ENCODE measurements around the gene PHTF1.
"Not testable (repeated sequence)": the region's sequence is repeated elsewhere in the genome, so short reads cannot be mapped to it uniquely, and the experiment has no call there.

PHTF1 gene

GRCh38 chr1:113718621-113719020 is 40.7 kb downstream of the PHTF1 start:
- not testable (repeated sequence) for DNase-seq (ENCODE audit: low spot score)

DNA sequence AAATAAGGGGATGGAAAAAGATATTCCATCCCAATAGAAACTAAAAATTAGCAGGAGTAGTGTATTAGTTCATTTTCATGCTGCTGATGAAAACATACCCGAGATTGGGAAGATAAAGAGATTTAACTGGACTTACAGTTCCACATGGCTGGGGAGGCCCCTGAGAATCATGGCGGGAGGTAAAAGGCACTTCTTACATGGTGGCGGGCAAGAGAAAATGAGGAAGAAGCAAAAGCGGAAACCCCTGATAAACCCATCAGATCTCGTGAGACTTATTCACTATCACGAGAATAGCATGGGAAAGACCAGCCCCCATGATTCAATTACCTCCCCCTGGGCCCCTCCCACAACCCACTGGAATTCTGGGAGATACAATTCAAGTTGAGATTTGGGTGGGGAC is 41.8 kb downstream of the PHTF1 start:
- not testable (repeated sequence) for DNase-seq (ENCODE audit: low spot score)

GRCh38 chr1:113714606-113715269 is 44.5 kb downstream of the PHTF1 start:
- DNase-seq (ENCODE audit: low spot score): no peak

DNA sequence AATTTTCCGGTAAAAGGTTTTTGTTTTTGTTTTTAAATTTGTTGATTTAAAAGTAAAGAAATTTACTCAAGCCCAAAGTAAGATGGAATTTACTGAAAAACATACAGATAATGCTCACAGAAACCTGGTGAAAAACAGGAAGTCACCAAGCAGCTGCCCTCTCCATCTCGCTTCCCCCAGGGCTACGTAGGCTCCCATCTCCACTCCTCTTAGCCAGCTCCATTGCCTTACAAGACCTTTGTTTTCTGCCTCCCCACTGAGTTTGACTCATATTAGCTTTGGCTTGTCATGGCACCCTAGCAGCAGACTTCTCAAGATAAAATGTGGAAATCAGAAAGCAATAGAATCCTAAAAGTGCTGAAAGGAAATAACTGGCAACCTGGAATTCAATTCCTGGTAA is 57.9 kb downstream of the PHTF1 start:
- no peak for DNase-seq (ENCODE audit: low spot score)

GRCh38 chr1:113694910-113695309 is 64.4 kb downstream of the PHTF1 start:
- DNase-seq (ENCODE audit: low spot score): no peak

GRCh38 chr1:113692824-113693431 is 66.4 kb downstream of the PHTF1 start:
- no peak for DNase-seq (ENCODE audit: low spot score)

DNA sequence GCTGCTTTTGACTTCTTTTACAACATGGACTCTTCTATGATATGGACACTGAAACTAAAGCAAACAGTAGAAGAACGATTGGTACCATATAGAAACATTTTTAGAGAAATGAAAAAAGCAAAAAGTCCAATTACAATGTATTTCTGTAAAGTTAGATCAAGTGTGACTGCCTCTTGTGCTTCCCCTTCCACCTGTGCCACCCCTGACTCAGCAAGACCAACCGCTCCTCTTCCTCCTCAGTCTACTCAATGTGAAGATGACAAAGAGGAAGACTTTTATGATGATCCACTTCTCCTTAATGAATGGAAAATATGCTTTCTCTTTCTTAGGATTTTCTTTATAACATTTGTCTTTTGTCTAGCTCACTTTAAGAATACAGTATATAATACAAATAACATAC is 66.9 kb downstream of the PHTF1 start:
- no peak for DNase-seq (ENCODE audit: low spot score)

- DNase-seq (ENCODE audit: low spot score): no peak
Observed at GRCh38 chr1:113691184-113691583, 68.1 kb downstream of the PHTF1 start.

DNA sequence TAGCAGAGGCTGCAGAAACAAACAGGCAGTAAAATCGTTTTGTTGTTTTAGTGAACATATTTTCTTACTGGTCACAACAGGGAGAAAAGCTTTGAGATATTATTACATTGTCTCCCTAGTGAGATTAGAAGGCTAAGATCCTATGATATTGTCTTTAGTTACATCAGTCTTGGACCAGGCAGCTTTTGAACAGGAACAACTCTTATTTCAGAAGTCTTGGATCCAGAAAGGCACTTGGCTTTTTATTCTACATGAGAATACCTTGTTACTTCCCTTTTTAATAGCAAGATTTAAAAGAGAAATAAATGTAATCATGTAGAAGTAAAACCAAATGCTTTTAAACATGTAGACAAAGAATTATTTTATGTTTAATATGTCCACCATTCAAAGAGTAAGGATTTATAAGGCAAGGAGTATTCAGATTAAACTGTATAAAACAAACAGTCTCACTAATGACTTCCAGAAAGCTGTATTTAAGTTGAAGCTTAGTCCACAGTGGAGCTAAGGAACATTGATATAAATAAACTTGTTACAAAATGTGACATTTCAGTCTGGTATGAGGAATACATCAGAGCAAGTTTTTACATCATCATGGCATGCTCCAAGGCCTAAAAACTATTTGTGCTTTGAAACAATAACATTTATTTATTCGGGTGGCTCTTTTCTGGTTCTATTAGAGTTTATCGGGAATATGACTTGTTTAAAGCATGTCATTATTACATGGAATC is 72.2 kb downstream of the PHTF1 start:
- DNase-seq (ENCODE audit: low spot score): no peak

DNA sequence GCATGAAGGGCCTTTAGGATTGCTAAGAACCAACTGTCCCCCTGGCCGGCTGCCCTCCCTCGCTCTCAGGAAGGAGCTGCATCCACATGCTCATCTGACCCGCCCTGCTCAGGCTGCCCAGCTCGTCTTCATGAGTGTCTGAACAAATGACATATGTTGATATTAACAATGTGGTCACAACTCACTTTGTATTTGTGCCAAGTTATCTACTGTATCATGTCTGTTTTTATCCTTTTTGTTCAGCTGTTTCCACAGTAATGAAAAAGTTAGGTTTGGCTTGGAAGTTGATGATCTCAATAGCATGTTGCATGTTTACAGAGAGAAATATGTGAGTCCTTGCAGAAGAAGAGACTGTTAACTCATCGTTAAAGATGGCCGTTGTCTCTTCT is 75.1 kb downstream of the PHTF1 start:
- DNase-seq (ENCODE audit: low spot score): no peak

- DNase-seq (ENCODE audit: low spot score): no peak
Observed at GRCh38 chr1:113683384-113684152, 75.7 kb downstream of the PHTF1 start.

- no peak for DNase-seq (ENCODE audit: low spot score)
Observed at GRCh38 chr1:113681596-113682337, 77.5 kb downstream of the PHTF1 start.

GRCh38 chr1:113678159-113678469 is 81.2 kb downstream of the PHTF1 start:
- no peak for DNase-seq (ENCODE audit: low spot score)

GRCh38 chr1:113677250-113678158 is 81.8 kb downstream of the PHTF1 start:
- peak; percentile 15 for DNase-seq (ENCODE audit: low spot score)

- DNase-seq (ENCODE audit: low spot score): no peak
Observed at GRCh38 chr1:113676524-113676923, 82.8 kb downstream of the PHTF1 start.

- no peak for DNase-seq (ENCODE audit: low spot score)
Observed at GRCh38 chr1:113675302-113675701, 84.0 kb downstream of the PHTF1 start.

GRCh38 chr1:113674591-113674990 is 84.7 kb downstream of the PHTF1 start:
- DNase-seq (ENCODE audit: low spot score): no peak

- DNase-seq (ENCODE audit: low spot score): no peak
Observed at GRCh38 chr1:113672491-113672890, 86.8 kb downstream of the PHTF1 start.

- DNase-seq (ENCODE audit: low spot score): no peak
Observed at GRCh38 chr1:113670650-113671049, 88.6 kb downstream of the PHTF1 start.

- DNase-seq (ENCODE audit: low spot score): no peak
Observed at GRCh38 chr1:113669988-113670387, 89.3 kb downstream of the PHTF1 start.

- no peak for DNase-seq (ENCODE audit: low spot score)
Observed at GRCh38 chr1:113666126-113666525, 93.2 kb downstream of the PHTF1 start.

All from COLO829 (cell line).